HG02973 (cell line): ENCODE data around the gene EIF4E2.
"Not testable (repeated sequence)": the region's sequence is repeated elsewhere in the genome, so short reads cannot be mapped to it uniquely, and the experiment has no call there.

ENCODE experiments used
- ATAC-seq: cut with Tn5 transposase; IDR thresholded peaks from one replicate; pipeline ENCODE4 v1.9.1; 2021; ENCODE audit warnings: moderate library complexity; ENCODE audit not compliant: unreplicated experiment

EIF4E2 gene

GRCh38 chr2:232562515-232563151, 12.1 kb downstream of the EIF4E2 start:
- no peak for ATAC-seq

DNA sequence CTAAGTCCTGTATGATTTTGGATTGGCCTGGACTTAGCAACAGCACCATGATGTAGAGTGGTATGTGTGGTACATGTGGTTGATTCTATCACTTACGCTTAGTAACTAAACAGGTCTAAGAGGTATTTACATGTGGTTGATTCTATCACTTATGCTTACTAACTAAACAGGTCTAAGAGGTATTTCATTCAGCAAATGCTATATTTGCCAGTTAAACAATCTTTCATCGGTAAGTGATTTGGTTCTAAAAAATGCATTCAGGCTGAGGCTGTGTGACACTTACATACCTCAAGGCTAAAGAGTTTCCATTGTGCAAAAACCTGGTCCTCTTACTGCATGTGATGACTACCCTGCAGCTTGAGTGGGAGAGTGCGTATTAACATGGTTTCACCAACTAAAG, 13.1 kb downstream of the EIF4E2 start:
- ATAC-seq, result no peak

- ATAC-seq, result no peak
These were observed 17.2 kb downstream of the EIF4E2 start for GRCh38 chr2:232567721-232568120.

DNA sequence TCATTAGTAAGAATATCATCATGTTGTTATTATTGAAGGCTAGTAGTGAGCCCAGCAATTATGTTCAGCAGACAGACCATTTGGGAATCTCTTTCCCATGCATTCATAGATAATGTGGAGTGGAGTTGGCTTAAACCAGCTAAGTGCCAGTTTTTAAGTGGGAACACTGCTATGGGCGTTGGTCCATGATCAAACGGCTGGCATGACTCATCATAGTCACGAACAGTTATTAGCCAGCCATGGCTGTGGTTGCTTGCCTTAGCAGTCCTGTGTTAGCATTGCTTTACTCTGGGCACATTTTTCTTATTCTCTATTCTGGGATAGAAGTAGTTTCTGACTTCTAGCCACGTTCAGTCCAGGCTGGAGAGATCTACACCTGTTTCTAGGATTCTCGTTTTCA, 17.7 kb downstream of the EIF4E2 start:
- ATAC-seq, result no peak

DNA sequence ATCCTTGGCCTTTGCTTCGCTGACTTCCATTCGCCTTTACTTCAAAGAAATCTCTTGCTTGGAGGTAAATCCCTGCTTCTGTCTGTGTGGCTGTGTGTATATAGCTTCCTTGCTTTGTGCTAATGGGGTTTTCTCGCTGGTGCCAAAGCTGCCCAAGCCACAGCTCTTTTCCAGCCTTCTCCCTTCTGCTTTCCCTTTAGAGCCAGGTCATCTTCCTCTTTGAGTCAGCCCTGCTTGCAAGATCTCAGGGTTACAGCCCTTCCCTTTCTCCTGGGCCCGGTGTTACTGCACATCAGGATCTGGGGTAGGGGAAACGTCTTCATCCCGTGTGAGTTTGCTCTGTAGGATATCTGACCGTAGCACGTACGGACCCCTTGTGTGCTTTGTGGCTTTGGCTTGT, 19.1 kb downstream of the EIF4E2 start:
- ATAC-seq, result no peak

GRCh38 chr2:232570481-232570880, 20.0 kb downstream of the EIF4E2 start:
- ATAC-seq, result not testable (repeated sequence)

- ATAC-seq, result no peak
These were observed 20.6 kb downstream of the EIF4E2 start for GRCh38 chr2:232571026-232571474.

DNA sequence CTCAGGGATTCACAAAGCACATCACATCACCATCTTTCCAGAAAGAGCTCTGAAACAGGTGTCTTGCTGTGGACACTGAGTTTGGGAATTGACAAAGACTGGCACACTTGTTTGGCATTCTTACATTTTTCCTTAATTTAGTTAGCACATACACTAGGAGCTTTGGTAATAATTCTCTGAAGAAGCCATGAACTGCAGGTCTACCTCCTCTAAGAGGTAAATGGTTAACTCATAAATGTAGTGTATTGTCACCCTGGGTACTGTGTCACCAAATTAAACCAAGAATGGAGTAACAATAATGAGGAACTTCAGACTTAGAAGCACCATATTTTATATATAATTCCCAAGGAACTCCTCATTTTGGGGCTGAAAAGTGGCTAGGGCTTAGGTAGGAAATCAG, 22.6 kb downstream of the EIF4E2 start:
- ATAC-seq, result no peak

DNA sequence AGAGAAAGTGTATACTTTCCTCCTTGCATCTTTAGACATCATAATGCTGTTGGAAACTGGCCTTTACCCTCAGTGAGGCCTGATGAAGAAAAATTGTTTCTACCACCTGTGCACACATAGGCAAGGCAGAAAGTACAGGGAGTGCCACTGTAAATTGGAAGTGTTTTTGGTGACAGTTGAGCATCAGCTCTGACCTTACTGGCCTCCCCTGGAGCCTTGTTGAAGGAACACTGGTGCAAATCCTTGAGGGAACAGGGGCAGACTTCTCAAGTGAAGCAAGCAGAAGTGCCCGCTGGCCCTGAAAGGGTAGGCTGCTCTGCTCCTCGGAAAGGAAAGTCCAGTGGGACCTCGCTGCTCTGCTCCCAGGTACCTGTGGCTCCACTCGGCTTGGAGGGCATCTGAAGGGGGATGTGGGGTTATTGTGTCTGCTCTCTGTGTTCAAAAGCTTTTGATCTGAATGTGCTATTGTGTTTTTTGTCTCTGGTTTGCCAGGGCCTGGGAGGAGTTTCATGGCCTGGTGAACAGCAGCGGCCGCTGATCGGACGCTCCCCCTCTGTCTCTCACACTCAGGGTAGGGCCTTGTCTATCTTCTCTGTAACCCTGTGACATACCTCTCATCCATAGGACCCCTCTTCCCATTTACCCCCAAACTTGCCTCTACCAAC, 23.4 kb downstream of the EIF4E2 start:
- ATAC-seq, result no peak

DNA sequence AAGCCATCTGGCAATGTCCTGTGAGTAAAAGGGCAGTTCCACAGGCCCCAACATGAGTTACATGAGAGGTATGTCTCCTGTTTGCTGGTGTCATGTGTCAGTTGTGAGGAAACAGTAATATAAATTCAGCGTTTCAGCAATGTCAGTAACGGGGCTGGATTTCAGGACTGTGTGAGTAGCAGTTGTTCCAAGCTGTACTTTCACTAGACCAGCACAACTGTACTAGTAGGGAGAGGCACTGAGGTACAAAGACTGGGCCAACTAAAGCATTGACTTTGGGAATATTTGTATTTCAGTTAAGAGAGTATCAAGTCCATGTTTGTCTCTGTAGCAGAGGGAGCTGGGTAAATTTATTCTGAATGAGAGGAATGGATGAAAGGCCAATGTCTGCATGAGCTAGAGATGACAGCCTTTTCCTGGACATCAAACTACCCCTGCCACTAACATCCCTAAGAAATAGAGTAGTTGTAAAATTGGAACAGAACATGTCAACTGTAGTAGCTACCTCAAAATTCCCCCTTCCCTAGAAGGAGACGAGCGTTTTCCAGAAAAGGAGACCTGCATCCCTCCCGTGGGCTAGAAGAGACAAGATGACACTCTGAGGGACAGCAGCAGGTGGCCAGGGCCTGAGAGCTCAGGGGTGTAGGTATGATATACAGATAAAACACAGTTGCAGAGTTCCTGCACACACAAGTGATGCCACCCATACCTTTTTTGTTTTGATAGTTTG, 24.4 kb downstream of the EIF4E2 start:
- ATAC-seq, result no peak

DNA sequence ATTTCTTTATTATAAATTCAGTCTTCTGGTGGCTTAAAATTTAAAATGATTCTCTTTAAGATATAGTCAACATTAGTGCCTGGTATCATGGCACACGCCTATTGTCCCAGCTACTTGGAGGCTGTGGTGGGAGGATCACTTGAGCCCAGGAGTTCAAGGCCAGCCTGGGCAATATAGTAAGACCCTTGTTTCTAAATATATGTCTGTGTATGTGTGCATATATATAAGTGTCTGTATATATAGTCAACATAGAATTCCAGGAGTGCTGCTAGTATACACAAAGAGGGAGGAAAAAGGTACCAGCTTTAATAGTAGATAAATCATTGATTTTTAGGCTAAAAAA, 24.9 kb downstream of the EIF4E2 start:
- ATAC-seq, result no peak

- no peak for ATAC-seq
These were observed 26.5 kb downstream of the EIF4E2 start for GRCh38 chr2:232576995-232577394.

DNA sequence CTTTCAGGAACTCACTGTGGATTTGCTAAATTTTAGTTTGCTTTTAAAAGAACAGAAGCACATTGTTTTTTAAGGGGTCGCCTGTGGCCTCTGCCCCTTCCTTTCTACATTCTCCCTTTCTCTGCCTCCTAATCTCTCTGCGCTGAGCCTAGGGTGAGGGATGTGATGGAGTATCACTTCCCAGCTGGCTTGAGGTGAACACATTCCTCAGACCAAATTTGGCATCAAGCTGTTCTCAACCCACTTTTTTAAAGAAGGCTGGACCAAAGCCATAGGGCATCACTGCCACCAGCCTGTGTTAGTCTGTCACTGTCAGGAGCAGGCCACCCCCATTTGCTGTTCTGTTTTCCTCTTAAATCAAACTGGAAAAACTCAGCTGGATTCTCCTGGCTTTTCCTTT, 27.4 kb downstream of the EIF4E2 start:
- ATAC-seq, result no peak

DNA sequence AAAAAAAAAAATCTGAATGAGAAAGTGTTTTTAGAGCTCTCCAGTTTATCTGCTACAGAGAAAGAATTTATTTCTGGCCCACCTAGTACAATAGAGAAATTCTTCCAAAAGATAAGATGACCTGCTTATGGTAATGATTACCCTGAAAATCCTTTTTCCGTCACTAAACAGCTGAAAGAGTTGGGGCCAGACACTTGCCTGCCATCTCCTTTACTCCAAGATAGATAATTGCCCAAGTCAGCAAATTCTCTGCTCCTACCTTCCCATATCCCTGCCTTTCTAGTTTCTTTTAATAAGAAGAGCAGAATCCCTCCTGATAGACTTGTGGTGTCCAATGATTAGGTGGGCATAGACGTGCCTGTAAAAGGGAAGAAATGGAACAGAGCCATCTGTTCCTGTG, 28.1 kb downstream of the EIF4E2 start:
- ATAC-seq, result no peak

GRCh38 chr2:232580648-232580981, 30.1 kb downstream of the EIF4E2 start:
- no peak for ATAC-seq

DNA sequence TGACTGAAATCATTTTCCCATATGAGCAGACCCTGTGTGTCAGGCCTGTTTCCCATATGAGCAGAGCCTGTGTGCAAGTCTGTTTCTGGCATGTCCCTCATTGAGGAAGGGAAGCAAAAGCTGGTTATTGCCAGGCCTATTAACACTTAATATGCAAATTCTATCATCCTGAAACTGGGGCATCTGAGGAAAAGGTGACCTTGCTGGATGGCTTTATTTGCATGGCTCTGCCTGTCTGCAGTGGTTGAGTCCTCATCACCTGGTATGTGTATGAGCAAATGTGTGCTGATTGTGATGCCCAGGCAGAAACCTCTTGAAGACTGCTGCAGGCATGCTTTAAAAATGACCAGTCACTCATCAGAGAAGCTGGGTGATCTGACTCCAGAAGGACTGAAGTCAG, 31.2 kb downstream of the EIF4E2 start:
- no peak for ATAC-seq

DNA sequence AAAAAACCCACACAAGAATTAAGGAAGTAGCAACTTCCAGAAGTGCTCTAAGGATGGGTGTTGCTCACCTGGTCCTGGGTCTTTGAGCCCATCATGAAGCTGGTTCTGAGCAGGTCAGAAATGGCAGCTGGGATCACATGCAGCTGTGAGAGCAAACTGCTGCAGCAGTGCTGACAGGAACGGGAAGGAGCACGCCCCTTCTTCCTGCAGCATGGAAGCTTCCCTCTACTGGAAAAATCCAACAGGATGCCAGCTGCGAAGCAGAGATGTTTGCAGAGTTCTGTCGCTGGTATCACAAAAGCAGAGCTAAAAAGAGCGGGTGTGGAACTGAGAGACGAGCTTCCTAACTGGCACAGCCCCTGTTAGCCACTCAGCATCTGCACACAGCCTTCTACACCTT, 33.7 kb downstream of the EIF4E2 start:
- ATAC-seq, result no peak

DNA sequence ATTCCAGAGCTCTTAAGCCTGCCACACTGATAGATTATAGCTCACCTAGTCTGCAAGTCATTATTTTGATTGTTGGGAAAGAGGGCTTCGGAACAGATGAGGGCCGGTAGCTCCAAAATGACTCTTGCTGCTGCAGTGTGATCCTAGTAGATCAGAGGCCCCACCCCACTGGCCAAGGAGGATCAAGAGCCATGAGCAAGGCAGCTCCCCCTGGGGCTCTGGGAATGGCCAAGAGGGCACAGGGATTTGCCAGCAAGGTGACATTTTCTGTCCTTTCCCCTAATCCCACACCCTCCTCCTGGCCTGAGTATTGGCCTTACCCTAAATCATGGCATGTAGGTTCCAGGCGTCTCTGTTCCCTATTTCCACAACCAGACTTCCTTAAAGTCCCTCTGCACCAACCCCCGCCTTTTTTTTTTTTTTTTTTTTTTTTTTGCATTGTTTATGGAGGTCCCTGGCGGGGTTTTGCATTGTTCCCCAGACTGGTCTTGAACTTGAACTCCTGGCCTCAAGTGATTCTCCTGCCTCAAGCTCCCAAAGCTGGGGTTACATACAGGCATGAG, 36.5 kb downstream of the EIF4E2 start:
- ATAC-seq, result no peak

- ATAC-seq, result no peak
These were observed 37.0 kb downstream of the EIF4E2 start for GRCh38 chr2:232587512-232587911.

DNA sequence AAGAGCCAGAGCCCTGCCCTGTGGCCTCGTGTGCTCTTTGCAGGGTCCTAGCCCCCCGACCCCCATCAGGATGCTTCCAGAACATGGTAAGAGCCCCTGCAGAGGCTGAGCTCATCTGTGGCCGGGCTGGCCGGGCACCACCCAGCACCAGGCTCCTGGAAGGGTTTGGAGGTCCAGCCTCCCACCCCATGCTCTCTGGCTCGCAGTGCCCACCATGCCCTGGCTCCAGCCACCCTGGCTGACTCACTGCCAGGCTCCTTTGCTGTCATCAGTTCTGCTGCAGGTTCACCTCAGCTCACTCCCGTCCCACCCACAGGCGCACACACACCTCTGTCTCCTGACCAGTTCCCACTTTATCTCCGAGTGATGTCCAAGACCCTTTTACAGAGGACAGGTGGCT, 37.5 kb downstream of the EIF4E2 start:
- no peak for ATAC-seq

GRCh38 chr2:232588680-232589585, 38.4 kb downstream of the EIF4E2 start:
- ATAC-seq, result no peak
